ENCODE data around the gene UTY. TPM values are rescaled to one million over a fixed set of nuclear protein-coding genes. Genes with fewer than 3 reads are reported as not detected.

Gene UTY
- total and polyA plus RNA-seq, 2 experiments from 2014 or later: 15.7 to 36.3 TPM

- TF ChIP-seq CTCF (conservative IDR thresholded peaks at IDR 0.05; ENCODE audit: low read depth in 2 of 2) (no peak), JUNB (IDR thresholded peaks at IDR 0.05; ENCODE audit: unreplicated experiment) (no peak), REST (IDR thresholded peaks at IDR 0.05; ENCODE audit: unreplicated experiment) (no peak), CREB1 (CRISPR knock-in tag; IDR thresholded peaks at IDR 0.05; ENCODE audit: low read depth) (no peak), STAT1 (IDR thresholded peaks at IDR 0.05; ENCODE audit: unreplicated experiment) (no peak)
- Histone ChIP-seq H3F3A (replicated peaks; ENCODE audit: low read depth) (no peaks in the 10 kb centered on the region), H2AFZ (no peak overlapping the region), H3K9me2 (ENCODE audit: insufficient read depth) (no peaks in the 10 kb centered on the region), H3K4me3 (no peak overlapping the region), H3K27ac (ENCODE audit: low read depth) (no peak overlapping the region), H3K36me3 (ENCODE audit: insufficient read depth) (no peaks in the 10 kb centered on the region), H3K27me3 (ENCODE audit: insufficient read depth) (no peaks in the 10 kb centered on the region), H3K4me2 (no peak overlapping the region), H3K4me1 (ENCODE audit: insufficient read depth) (no peaks in the 10 kb centered on the region), H4K20me1 (replicated peaks; ENCODE audit: insufficient read depth) (no peaks in the 10 kb centered on the region), H3K79me2 (replicated peaks; ENCODE audit: insufficient read depth) (peaks cover 4% of the 10 kb centered on the region; the same call in 1 of the 2 replicates)
- no peak overlapping the region for H3K4me3 Mint-ChIP-seq
- H3K36me3 Mint-ChIP-seq (ENCODE audit: low read depth): peaks cover 65% of the 10 kb centered on the region
- no peak overlapping the region for H3K27ac Mint-ChIP-seq
- no peak for ATAC-seq
- H3K4me1 Mint-ChIP-seq: peaks cover 9% of the 10 kb centered on the region; the same call in 2 of the 3 replicates
- DNase-seq (ENCODE audit: low spot score): no peak
- no peaks in the 10 kb centered on the region; the same call in 1 of the 3 replicates for H3K9me3 Mint-ChIP-seq
- H3K27me3 Mint-ChIP-seq (ENCODE audit: insufficient read depth, low read depth, poor library complexity): peaks cover 4% of the 10 kb centered on the region
These were observed 140.5 kb downstream of the UTY start for GRCh38 chrY:13339381-13339780.

GRCh38 chrY:13338711-13339110 lies 141.1 kb downstream of the UTY start:
- no peaks in the 10 kb centered on the region for H3K4me1 ChIP-seq (ENCODE audit: insufficient read depth)
- peaks cover 4% of the 10 kb centered on the region for H3K27me3 Mint-ChIP-seq (ENCODE audit: insufficient read depth, low read depth, poor library complexity)
- no peak overlapping the region for H3K4me2 ChIP-seq
- no peaks in the 10 kb centered on the region for H3K27me3 ChIP-seq (ENCODE audit: insufficient read depth)
- H3K9me2 ChIP-seq (ENCODE audit: insufficient read depth): no peaks in the 10 kb centered on the region
- no peak overlapping the region for H3K27ac ChIP-seq (ENCODE audit: low read depth)
- H3K36me3 Mint-ChIP-seq (ENCODE audit: low read depth): peaks cover 69% of the 10 kb centered on the region
- no peak overlapping the region for H3K27ac Mint-ChIP-seq
- DNase-seq (ENCODE audit: low spot score) (no peak), ATAC-seq (no peak)
- H2AFZ ChIP-seq: no peak overlapping the region
- no peaks in the 10 kb centered on the region for H3K36me3 ChIP-seq (ENCODE audit: insufficient read depth)
- no peaks in the 10 kb centered on the region; the same call in 1 of the 3 replicates for H3K9me3 Mint-ChIP-seq
- no peak overlapping the region for H3K4me3 Mint-ChIP-seq
- H3K4me1 Mint-ChIP-seq: peaks cover 12% of the 10 kb centered on the region
- H3K79me2 ChIP-seq (replicated peaks; ENCODE audit: insufficient read depth): peaks cover 8% of the 10 kb centered on the region; the same call in 1 of the 2 replicates
- no peaks in the 10 kb centered on the region for H3F3A ChIP-seq (replicated peaks; ENCODE audit: low read depth)
- H3K4me3 ChIP-seq: no peak overlapping the region
- no peaks in the 10 kb centered on the region for H4K20me1 ChIP-seq (replicated peaks; ENCODE audit: insufficient read depth)
- TF ChIP-seq ZNF114 (CRISPR knock-in tag; IDR thresholded peaks at IDR 0.05) (no peak), ETS1 (IDR thresholded peaks at IDR 0.05) (no peak), ZNF462 (CRISPR knock-in tag; IDR thresholded peaks at IDR 0.05) (no peak), STAT1 (IDR thresholded peaks at IDR 0.05; ENCODE audit: unreplicated experiment) (no peak)

All from GM23338 (cell line).